Measurements from ENCODE around the gene NLRC3.

DNA sequence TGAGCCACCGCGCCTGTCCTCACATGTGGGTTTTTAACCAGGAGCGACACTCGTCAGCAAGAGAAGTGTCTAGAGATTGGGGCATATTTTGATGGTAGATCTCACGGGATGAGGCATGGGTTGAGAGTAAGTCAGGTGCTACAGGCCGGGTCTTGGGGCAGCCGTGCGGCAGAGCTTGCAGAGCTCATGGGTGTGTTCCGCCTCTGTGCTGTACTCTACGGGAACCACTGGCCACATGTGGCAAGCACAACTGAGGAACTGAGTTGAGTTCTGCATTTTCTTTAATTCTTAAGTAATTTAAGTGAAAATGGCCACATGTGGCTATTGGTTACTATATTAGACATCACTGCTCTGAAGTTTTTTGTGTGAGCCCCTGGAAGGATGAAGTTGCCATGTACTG lies 66.8 kb downstream of the NLRC3 start:
- TF ChIP-seq, protein P1, sequence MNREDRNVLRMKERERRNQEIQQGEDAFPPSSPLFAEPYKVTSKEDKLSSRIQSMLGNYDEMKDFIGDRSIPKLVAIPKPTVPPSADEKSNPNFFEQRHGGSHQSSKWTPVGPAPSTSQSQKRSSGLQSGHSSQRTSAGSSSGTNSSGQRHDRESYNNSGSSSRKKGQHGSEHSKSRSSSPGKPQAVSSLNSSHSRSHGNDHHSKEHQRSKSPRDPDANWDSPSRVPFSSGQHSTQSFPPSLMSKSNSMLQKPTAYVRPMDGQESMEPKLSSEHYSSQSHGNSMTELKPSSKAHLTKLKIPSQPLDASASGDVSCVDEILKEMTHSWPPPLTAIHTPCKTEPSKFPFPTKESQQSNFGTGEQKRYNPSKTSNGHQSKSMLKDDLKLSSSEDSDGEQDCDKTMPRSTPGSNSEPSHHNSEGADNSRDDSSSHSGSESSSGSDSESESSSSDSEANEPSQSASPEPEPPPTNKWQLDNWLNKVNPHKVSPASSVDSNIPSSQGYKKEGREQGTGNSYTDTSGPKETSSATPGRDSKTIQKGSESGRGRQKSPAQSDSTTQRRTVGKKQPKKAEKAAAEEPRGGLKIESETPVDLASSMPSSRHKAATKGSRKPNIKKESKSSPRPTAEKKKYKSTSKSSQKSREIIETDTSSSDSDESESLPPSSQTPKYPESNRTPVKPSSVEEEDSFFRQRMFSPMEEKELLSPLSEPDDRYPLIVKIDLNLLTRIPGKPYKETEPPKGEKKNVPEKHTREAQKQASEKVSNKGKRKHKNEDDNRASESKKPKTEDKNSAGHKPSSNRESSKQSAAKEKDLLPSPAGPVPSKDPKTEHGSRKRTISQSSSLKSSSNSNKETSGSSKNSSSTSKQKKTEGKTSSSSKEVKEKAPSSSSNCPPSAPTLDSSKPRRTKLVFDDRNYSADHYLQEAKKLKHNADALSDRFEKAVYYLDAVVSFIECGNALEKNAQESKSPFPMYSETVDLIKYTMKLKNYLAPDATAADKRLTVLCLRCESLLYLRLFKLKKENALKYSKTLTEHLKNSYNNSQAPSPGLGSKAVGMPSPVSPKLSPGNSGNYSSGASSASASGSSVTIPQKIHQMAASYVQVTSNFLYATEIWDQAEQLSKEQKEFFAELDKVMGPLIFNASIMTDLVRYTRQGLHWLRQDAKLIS (CRISPR knock-in tag; IDR thresholded peaks at IDR 0.05; ENCODE audit: borderline replicate concordance) = no peak
- TF ChIP-seq, protein P2, sequence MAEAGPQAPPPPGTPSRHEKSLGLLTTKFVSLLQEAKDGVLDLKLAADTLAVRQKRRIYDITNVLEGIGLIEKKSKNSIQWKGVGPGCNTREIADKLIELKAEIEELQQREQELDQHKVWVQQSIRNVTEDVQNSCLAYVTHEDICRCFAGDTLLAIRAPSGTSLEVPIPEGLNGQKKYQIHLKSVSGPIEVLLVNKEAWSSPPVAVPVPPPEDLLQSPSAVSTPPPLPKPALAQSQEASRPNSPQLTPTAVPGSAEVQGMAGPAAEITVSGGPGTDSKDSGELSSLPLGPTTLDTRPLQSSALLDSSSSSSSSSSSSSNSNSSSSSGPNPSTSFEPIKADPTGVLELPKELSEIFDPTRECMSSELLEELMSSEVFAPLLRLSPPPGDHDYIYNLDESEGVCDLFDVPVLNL (CRISPR knock-in tag; IDR thresholded peaks at IDR 0.05; ENCODE audit: borderline replicate concordance, low read depth) = no peak
- TF ChIP-seq, protein P3, sequence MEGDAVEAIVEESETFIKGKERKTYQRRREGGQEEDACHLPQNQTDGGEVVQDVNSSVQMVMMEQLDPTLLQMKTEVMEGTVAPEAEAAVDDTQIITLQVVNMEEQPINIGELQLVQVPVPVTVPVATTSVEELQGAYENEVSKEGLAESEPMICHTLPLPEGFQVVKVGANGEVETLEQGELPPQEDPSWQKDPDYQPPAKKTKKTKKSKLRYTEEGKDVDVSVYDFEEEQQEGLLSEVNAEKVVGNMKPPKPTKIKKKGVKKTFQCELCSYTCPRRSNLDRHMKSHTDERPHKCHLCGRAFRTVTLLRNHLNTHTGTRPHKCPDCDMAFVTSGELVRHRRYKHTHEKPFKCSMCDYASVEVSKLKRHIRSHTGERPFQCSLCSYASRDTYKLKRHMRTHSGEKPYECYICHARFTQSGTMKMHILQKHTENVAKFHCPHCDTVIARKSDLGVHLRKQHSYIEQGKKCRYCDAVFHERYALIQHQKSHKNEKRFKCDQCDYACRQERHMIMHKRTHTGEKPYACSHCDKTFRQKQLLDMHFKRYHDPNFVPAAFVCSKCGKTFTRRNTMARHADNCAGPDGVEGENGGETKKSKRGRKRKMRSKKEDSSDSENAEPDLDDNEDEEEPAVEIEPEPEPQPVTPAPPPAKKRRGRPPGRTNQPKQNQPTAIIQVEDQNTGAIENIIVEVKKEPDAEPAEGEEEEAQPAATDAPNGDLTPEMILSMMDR (IDR thresholded peaks at IDR 0.05) = no peak
- no peak for TF ChIP-seq CREB1 (CRISPR knock-in tag; IDR thresholded peaks at IDR 0.05)
- TF ChIP-seq, protein P4, sequence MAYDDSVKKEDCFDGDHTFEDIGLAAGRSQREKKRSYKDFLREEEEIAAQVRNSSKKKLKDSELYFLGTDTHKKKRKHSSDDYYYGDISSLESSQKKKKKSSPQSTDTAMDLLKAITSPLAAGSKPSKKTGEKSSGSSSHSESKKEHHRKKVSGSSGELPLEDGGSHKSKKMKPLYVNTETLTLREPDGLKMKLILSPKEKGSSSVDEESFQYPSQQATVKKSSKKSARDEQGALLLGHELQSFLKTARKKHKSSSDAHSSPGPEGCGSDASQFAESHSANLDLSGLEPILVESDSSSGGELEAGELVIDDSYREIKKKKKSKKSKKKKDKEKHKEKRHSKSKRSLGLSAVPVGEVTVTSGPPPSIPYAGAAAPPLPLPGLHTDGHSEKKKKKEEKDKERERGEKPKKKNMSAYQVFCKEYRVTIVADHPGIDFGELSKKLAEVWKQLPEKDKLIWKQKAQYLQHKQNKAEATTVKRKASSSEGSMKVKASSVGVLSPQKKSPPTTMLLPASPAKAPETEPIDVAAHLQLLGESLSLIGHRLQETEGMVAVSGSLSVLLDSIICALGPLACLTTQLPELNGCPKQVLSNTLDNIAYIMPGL (CRISPR knock-in tag; IDR thresholded peaks at IDR 0.05) = no peak
- TF ChIP-seq, protein P5, sequence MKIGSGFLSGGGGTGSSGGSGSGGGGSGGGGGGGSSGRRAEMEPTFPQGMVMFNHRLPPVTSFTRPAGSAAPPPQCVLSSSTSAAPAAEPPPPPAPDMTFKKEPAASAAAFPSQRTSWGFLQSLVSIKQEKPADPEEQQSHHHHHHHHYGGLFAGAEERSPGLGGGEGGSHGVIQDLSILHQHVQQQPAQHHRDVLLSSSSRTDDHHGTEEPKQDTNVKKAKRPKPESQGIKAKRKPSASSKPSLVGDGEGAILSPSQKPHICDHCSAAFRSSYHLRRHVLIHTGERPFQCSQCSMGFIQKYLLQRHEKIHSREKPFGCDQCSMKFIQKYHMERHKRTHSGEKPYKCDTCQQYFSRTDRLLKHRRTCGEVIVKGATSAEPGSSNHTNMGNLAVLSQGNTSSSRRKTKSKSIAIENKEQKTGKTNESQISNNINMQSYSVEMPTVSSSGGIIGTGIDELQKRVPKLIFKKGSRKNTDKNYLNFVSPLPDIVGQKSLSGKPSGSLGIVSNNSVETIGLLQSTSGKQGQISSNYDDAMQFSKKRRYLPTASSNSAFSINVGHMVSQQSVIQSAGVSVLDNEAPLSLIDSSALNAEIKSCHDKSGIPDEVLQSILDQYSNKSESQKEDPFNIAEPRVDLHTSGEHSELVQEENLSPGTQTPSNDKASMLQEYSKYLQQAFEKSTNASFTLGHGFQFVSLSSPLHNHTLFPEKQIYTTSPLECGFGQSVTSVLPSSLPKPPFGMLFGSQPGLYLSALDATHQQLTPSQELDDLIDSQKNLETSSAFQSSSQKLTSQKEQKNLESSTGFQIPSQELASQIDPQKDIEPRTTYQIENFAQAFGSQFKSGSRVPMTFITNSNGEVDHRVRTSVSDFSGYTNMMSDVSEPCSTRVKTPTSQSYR (CRISPR knock-in tag; IDR thresholded peaks at IDR 0.05) = no peak
- no peak for TF ChIP-seq NFE2L1 (CRISPR knock-in tag; IDR thresholded peaks at IDR 0.05)
- TF ChIP-seq, protein P6, sequence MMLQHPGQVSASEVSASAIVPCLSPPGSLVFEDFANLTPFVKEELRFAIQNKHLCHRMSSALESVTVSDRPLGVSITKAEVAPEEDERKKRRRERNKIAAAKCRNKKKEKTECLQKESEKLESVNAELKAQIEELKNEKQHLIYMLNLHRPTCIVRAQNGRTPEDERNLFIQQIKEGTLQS (CRISPR knock-in tag; conservative IDR thresholded peaks at IDR 0.05) = no peak
- TF ChIP-seq, protein P7, sequence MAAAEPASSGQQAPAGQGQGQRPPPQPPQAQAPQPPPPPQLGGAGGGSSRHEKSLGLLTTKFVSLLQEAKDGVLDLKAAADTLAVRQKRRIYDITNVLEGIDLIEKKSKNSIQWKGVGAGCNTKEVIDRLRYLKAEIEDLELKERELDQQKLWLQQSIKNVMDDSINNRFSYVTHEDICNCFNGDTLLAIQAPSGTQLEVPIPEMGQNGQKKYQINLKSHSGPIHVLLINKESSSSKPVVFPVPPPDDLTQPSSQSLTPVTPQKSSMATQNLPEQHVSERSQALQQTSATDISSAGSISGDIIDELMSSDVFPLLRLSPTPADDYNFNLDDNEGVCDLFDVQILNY (CRISPR knock-in tag; IDR thresholded peaks at IDR 0.05) = no peak
- no peak for TF ChIP-seq KAT7 (CRISPR knock-in tag; IDR thresholded peaks at IDR 0.05; ENCODE audit: borderline replicate concordance)
- TF ChIP-seq GABPB1 (CRISPR knock-in tag; IDR thresholded peaks at IDR 0.05) = no peak
- no peak for TF ChIP-seq FOXP1 (CRISPR knock-in tag; IDR thresholded peaks at IDR 0.05; ENCODE audit: borderline replicate concordance)
